PFSK-1 (cell line): ENCODE measurements around the gene HCFC1.

Experiments used
- TAF1 ChIP-seq: IDR thresholded peaks from 2 replicates; pipeline ENCODE4 v1.6.1; 2012; ENCODE audit warnings: low read length, control low read depth, borderline replicate concordance; ENCODE audit not compliant: insufficient read depth
- TF ChIP-seq, protein P1 (sequence below), 2 experiments: IDR thresholded peaks; 2 replicates each; pipeline versions ENCODE4 v1.6.1 to v1.8.0; 2011 to 2012; ENCODE audit warnings: low read depth in 2 of 2, low read length in 2 of 2, control low read depth in 1 of 2, inconsistent platforms in 1 of 2, mild to moderate bottlenecking in 1 of 2, moderate library complexity in 1 of 2; ENCODE audit not compliant: insufficient read depth in 1 of 2

DNA sequence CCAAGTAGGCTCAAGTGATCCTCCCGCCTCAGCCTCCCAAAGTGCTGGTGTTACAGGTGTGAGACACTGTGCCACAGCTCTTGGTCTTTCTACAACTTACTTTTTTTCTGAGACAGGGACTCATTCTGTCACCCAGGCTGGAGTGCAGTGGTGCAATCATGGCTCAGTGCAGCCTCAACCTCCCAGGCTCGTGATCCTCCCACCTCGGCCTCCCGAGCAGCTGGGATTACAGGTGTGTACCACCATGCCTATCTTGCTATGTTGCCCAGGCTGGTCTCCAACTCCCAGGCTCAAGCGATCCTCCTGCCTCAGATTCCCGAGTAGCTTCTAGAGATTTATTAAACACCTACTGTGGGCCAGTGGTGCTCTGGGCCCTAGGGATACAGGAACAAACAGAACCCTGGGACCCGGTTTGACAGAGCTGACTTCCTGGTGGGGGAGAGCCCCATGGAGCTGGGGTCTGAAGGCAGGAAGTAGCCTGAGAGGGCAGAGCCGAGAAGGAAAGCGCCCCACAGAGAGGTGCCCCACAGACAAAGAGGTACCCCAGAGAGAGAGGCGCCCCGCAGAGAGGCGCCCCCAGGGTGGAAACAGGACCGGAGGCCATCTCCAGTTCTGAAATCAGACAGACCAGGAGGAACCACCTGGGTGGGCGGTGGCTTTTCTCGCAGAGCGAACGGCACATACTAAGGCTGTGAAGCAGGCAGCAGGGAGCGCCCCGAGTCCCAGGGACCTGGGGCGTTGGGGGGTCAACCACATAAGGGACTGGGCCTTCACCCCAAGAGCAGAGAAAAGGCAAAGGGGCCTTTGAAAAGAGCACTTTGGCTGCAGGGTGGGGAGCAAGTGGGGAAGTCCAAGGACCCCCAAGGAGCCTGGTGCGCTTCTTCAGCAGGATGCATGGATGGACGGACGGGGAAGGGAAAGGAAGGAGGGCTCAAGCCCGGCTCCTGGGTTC, 43.1 kb upstream of the HCFC1 start:
- no peak for TF ChIP-seq TAF1
- TF ChIP-seq, protein P1, sequence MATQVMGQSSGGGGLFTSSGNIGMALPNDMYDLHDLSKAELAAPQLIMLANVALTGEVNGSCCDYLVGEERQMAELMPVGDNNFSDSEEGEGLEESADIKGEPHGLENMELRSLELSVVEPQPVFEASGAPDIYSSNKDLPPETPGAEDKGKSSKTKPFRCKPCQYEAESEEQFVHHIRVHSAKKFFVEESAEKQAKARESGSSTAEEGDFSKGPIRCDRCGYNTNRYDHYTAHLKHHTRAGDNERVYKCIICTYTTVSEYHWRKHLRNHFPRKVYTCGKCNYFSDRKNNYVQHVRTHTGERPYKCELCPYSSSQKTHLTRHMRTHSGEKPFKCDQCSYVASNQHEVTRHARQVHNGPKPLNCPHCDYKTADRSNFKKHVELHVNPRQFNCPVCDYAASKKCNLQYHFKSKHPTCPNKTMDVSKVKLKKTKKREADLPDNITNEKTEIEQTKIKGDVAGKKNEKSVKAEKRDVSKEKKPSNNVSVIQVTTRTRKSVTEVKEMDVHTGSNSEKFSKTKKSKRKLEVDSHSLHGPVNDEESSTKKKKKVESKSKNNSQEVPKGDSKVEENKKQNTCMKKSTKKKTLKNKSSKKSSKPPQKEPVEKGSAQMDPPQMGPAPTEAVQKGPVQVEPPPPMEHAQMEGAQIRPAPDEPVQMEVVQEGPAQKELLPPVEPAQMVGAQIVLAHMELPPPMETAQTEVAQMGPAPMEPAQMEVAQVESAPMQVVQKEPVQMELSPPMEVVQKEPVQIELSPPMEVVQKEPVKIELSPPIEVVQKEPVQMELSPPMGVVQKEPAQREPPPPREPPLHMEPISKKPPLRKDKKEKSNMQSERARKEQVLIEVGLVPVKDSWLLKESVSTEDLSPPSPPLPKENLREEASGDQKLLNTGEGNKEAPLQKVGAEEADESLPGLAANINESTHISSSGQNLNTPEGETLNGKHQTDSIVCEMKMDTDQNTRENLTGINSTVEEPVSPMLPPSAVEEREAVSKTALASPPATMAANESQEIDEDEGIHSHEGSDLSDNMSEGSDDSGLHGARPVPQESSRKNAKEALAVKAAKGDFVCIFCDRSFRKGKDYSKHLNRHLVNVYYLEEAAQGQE (IDR thresholded peaks at IDR 0.05; ENCODE audit: insufficient read depth in 1 of 2, low read depth in 2 of 2, low read length in 2 of 2): no peak
